Measurements from ENCODE around the gene AFAP1. TPM values are rescaled to one million over a fixed set of nuclear protein-coding genes. Genes with fewer than 3 reads are reported as not detected.

AFAP1 gene
- total RNA-seq, 1 donor from 2014 or later: 27.8 TPM

DNA sequence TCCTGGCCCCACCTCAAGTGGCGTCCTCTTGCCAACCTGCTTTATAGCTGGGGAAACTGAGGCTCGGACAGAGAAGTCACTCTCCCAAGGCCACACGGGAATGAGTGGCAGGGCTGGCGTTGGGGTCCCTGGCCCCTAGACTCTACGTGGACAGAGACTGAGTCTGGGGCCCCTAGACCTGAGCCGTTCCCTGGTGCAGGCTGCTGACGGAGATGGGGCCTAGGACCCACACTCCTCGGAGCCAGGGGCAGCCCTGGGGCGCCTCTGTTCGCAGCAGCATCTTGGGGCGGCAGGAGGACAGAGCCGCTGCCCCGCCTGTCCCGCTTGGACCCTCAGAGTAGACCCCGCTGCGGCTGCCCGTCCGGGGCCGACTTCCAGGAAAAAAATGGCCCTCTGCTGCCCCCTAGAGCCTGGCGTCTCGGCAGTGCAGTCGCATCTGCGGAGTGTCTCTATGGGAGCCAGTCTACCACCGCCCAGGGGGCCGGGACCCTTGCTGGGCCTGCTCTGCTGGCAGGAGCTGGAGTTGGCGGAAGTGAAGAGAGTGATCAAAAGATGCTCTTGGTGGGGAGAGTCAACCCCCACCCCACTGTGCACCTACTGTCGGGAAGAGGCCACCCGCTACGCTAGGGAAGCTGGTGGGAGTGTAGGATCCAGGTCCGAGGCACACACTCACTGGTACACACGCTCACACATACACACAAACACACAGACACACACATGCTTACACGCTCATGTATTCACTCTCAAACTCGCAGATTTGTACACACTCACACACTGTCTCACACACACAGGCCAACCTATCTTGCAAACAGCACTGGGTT, 220.1 kb downstream of the AFAP1 start:
- TF ChIP-seq, protein P1, sequence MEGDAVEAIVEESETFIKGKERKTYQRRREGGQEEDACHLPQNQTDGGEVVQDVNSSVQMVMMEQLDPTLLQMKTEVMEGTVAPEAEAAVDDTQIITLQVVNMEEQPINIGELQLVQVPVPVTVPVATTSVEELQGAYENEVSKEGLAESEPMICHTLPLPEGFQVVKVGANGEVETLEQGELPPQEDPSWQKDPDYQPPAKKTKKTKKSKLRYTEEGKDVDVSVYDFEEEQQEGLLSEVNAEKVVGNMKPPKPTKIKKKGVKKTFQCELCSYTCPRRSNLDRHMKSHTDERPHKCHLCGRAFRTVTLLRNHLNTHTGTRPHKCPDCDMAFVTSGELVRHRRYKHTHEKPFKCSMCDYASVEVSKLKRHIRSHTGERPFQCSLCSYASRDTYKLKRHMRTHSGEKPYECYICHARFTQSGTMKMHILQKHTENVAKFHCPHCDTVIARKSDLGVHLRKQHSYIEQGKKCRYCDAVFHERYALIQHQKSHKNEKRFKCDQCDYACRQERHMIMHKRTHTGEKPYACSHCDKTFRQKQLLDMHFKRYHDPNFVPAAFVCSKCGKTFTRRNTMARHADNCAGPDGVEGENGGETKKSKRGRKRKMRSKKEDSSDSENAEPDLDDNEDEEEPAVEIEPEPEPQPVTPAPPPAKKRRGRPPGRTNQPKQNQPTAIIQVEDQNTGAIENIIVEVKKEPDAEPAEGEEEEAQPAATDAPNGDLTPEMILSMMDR (IDR thresholded peaks at IDR 0.05; ENCODE audit: unreplicated experiment): peak; percentile 92
- peak; percentile 89 for DNase-seq (ENCODE audit: low spot score)
- Mint-ChIP-seq H3K4me1 (ENCODE audit: unreplicated experiment) (peaks cover 4% of the 10 kb centered on the region), H3K27me3 (ENCODE audit: unreplicated experiment) (peaks cover 13% of the 10 kb centered on the region), H3K9me3 (ENCODE audit: unreplicated experiment) (no peaks in the 10 kb centered on the region), H3K4me3 (ENCODE audit: unreplicated experiment) (no peak overlapping the region), H3K36me3 (ENCODE audit: low read depth, unreplicated experiment) (peaks cover 11% of the 10 kb centered on the region), H3K27ac (ENCODE audit: unreplicated experiment) (no peak overlapping the region)

DNA sequence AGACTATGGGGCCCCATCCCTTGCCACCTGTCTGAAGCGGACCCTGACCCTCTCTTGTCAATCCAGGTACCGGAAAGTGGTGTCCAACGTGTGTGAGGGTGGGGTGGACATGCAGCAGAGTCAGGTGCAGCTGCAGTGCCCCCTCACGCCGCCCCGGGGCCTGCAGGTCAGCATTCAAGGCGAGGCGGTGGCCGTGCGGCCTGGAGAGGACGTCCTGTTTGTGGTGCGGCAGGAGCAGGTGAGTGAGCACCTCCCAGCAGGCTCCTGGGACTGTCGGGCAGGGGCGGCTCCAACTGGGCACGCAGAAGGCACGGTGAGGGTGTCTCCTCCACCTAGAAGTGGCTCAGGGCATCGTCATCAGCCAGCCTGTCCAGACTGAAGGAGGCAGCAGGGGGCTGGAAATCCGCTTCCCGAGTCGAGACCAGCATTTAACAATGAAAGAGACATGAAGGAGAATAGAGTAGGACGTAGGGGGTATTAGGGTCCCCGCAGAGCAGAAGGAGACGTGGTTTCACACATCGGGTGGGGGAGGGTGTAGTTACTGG, 221.6 kb downstream of the AFAP1 start:
- Mint-ChIP-seq H3K27me3 (ENCODE audit: unreplicated experiment) (peaks cover 15% of the 10 kb centered on the region), H3K4me3 (ENCODE audit: unreplicated experiment) (no peak overlapping the region), H3K36me3 (ENCODE audit: low read depth, unreplicated experiment) (peaks cover 4% of the 10 kb centered on the region), H3K9me3 (ENCODE audit: unreplicated experiment) (no peaks in the 10 kb centered on the region), H3K4me1 (ENCODE audit: unreplicated experiment) (peaks cover 4% of the 10 kb centered on the region), H3K27ac (ENCODE audit: unreplicated experiment) (no peak overlapping the region)
- DNase-seq (ENCODE audit: low spot score): no peak
- TF ChIP-seq, protein P1 (IDR thresholded peaks at IDR 0.05; ENCODE audit: unreplicated experiment): no peak

DNA sequence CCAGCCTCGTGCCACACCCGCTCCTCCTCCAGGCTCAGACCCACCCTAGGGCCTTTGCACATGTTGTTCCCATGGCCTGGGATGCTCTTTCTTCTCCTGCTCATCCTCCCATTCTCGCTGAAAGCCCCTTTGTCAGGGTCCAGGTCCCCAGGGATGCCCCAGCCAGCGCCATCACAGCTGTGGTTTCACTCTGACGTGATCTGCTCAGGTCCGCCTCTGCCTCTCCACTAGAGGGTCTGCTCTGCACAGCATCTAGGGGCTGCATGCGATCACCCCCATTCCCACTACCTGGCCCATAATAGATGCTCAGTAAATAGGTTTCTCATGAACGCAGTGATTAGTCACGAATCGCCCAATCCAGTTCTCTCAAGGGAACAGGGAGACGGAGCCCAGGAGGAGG, 222.5 kb downstream of the AFAP1 start:
- no peaks in the 10 kb centered on the region for H3K9me3 Mint-ChIP-seq (ENCODE audit: unreplicated experiment)
- DNase-seq (ENCODE audit: low spot score): no peak
- H3K27ac Mint-ChIP-seq (ENCODE audit: unreplicated experiment): no peak overlapping the region
- H3K27me3 Mint-ChIP-seq (ENCODE audit: unreplicated experiment): peaks cover 16% of the 10 kb centered on the region
- TF ChIP-seq, protein P1 (IDR thresholded peaks at IDR 0.05; ENCODE audit: unreplicated experiment): no peak
- H3K4me1 Mint-ChIP-seq (ENCODE audit: unreplicated experiment): no peaks in the 10 kb centered on the region
- no peak overlapping the region for H3K4me3 Mint-ChIP-seq (ENCODE audit: unreplicated experiment)
- H3K36me3 Mint-ChIP-seq (ENCODE audit: low read depth, unreplicated experiment): peaks cover 4% of the 10 kb centered on the region

DNA sequence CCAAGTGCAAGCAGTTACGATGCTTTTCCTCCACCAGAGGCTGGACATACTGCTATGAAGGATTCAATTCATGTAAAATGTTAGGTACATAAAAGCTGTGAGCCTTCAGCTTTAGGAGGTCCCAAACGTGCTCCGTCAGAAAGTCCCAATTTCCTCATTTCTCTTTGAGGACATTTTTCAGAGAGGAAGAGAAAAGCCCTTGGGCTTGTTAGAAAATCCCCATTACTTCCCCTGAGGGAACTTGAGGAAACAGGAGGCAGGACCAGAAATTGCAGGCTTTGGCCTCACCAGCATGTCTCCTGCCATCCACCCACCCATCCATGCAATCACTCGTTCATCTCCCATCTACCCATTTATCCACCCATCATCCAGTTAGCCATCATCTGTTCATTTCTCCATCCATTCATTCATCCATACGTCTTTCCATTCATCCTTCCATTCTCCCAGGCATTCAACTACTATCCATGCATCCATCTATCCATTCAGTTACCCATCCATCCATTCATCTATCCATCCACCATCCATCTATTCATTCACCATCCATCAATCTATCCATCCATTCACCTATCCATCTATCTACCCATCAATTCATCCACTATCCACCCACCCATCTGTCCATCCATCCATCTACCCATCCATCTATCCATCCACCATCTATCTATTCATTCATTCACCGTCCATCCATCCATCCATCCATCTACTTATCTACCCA, 223.5 kb downstream of the AFAP1 start:
- no peak overlapping the region for H3K4me3 Mint-ChIP-seq (ENCODE audit: unreplicated experiment)
- no peaks in the 10 kb centered on the region for H3K4me1 Mint-ChIP-seq (ENCODE audit: unreplicated experiment)
- DNase-seq (ENCODE audit: low spot score): no peak
- peaks cover 4% of the 10 kb centered on the region for H3K36me3 Mint-ChIP-seq (ENCODE audit: low read depth, unreplicated experiment)
- H3K27me3 Mint-ChIP-seq (ENCODE audit: unreplicated experiment): peaks cover 17% of the 10 kb centered on the region
- TF ChIP-seq, protein P1 (IDR thresholded peaks at IDR 0.05; ENCODE audit: unreplicated experiment): no peak
- H3K27ac Mint-ChIP-seq (ENCODE audit: unreplicated experiment): peak overlapping the region; percentile 1
- H3K9me3 Mint-ChIP-seq (ENCODE audit: unreplicated experiment): no peaks in the 10 kb centered on the region

Data from endothelial cell (in vitro differentiated cells).